Measurements from ENCODE around the gene NAP1L1. TPM values are rescaled to one million over a fixed set of nuclear protein-coding genes. Genes with fewer than 3 reads are reported as not detected.

NAP1L1 gene
- total RNA-seq, 2 experiments from 2014 or later = 478 to 488 TPM

GRCh38 chr12:76108356-76108755 lies 23.9 kb upstream of the NAP1L1 start:
- Mint-ChIP-seq H3K9me3 (ENCODE audit: insufficient read depth) (no peaks in the 10 kb centered on the region), H3K27me3 (ENCODE audit: low read depth) (peaks cover 6% of the 10 kb centered on the region), H3K27ac (no peak overlapping the region), H3K4me1 (ENCODE audit: low read depth) (no peaks in the 10 kb centered on the region), H3K36me3 (ENCODE audit: low read depth) (no peaks in the 10 kb centered on the region), H3K4me3 (no peak overlapping the region)
- no peak for DNase-seq
- ChIA-PET POLR2A (interaction anchor here (0.6 kb wide), 1 partner anchor 239 kb away, joined by 3 read pairs; no protein-coding TSS in a partner anchor), CTCF (no interaction called here)
- ATAC-seq = no peak

DNA sequence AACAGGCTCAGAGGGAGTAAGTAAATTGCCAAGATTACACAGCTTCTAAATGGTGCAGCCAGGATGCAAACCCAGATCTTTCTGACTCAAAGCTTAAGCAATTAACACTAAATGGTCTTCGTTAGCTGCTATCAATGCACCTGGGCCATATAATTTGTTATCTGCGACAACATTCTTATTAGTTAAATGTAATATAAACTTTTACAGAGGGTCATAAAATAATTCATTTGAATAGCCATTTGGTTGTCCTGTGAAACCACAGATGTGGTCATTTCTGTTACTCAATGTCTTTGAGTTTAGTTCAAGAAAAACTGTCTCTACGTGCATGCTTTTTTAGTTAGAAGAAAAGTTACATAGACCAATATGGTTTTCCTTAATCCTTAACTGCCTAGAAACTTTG lies 22.1 kb upstream of the NAP1L1 start:
- Mint-ChIP-seq H3K27me3 (ENCODE audit: low read depth) (peaks cover 8% of the 10 kb centered on the region), H3K9me3 (ENCODE audit: insufficient read depth) (no peaks in the 10 kb centered on the region), H3K27ac (no peak overlapping the region), H3K4me3 (no peak overlapping the region), H3K4me1 (ENCODE audit: low read depth) (no peaks in the 10 kb centered on the region), H3K36me3 (ENCODE audit: low read depth) (no peaks in the 10 kb centered on the region)
- POLR2A ChIA-PET = no interaction called here
- CTCF ChIA-PET = no interaction called here
- ATAC-seq (no peak), DNase-seq (no peak)

DNA sequence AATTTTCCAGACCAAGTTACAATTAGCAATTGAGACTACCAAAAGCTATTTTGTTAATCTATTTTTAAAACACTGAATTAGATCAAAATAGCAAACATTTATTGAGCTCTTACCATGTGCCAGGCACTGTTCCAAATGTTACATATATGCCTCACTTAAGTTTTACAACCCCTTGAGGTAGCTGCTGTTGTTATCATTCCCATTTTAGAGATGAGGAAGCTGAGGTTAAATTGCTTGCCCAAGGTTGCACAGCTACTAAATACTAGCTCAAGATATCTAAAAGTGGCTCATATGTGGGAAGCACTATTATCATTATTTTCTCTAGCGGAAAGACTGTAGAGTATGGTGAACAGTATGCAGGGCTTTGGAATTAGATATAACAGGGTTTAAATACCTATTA lies 19.5 kb upstream of the NAP1L1 start:
- H3K27me3 Mint-ChIP-seq (ENCODE audit: low read depth) = peaks cover 6% of the 10 kb centered on the region
- no peaks in the 10 kb centered on the region for H3K36me3 Mint-ChIP-seq (ENCODE audit: low read depth)
- POLR2A ChIA-PET = no interaction called here
- H3K9me3 Mint-ChIP-seq (ENCODE audit: insufficient read depth) = no peaks in the 10 kb centered on the region
- no peak overlapping the region for H3K27ac Mint-ChIP-seq
- no peaks in the 10 kb centered on the region for H3K4me1 Mint-ChIP-seq (ENCODE audit: low read depth)
- no peak overlapping the region for H3K4me3 Mint-ChIP-seq
- CTCF ChIA-PET = no interaction called here
- DNase-seq (no peak), ATAC-seq (no peak)

- H3K4me3 Mint-ChIP-seq = no peak overlapping the region
- no peak for ATAC-seq
- no peak overlapping the region for H3K27ac Mint-ChIP-seq
- no peaks in the 10 kb centered on the region for H3K36me3 Mint-ChIP-seq (ENCODE audit: low read depth)
- ChIA-PET POLR2A (no interaction called here), CTCF (no interaction called here)
- H3K9me3 Mint-ChIP-seq (ENCODE audit: insufficient read depth) = no peaks in the 10 kb centered on the region
- peaks cover 6% of the 10 kb centered on the region for H3K27me3 Mint-ChIP-seq (ENCODE audit: low read depth)
- no peak for DNase-seq
- no peaks in the 10 kb centered on the region for H3K4me1 Mint-ChIP-seq (ENCODE audit: low read depth)
Measured at GRCh38 chr12:76101739-76102385, 17.4 kb upstream of the NAP1L1 start.

DNA sequence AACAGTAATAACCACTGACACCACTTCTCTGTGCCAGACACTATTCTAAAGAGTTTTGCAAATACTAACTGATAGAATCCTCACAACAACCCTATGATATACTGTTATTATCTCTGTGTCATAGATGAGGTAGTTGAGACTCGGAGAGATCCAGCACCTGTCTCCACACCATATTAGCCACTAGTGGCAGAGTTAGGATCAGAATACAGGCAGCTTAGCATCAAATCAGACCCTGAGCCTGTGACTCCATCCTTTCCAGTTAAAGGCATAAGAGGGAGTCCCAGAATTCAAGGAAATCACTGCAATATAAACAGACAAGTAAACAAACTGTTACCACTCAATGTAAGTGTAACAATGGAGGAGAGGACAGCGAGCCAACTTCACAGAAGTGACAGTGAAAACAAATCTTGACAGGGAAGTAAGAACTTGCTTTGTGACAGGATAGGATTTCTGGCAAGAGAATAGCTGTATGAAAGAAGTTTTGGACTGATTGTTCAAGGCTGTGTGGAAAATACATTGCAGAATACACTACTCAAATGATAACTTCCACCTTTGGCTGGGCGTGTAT lies 11.7 kb upstream of the NAP1L1 start:
- ChIA-PET CTCF (interaction anchor here (1.0 kb wide), 1 partner anchor 11 kb away, joined by 3 read pairs; no protein-coding TSS in a partner anchor), POLR2A (no interaction called here)
- Mint-ChIP-seq H3K36me3 (ENCODE audit: low read depth) (no peaks in the 10 kb centered on the region), H3K27ac (no peak overlapping the region), H3K9me3 (ENCODE audit: insufficient read depth) (no peaks in the 10 kb centered on the region), H3K27me3 (ENCODE audit: low read depth) (no peaks in the 10 kb centered on the region), H3K4me3 (no peak overlapping the region), H3K4me1 (ENCODE audit: low read depth) (no peaks in the 10 kb centered on the region)
- ATAC-seq (no peak), DNase-seq (no peak)

- H3K27me3 Mint-ChIP-seq (ENCODE audit: low read depth) = no peaks in the 10 kb centered on the region
- no peaks in the 10 kb centered on the region for H3K36me3 Mint-ChIP-seq (ENCODE audit: low read depth)
- no peak overlapping the region for H3K27ac Mint-ChIP-seq
- H3K4me3 Mint-ChIP-seq = no peak overlapping the region
- no peaks in the 10 kb centered on the region for H3K9me3 Mint-ChIP-seq (ENCODE audit: insufficient read depth)
- H3K4me1 Mint-ChIP-seq (ENCODE audit: low read depth) = no peaks in the 10 kb centered on the region
- no peak for ATAC-seq
- DNase-seq = no peak
- ChIA-PET CTCF (no interaction called here), POLR2A (no interaction called here)
Measured at GRCh38 chr12:76094754-76095153, 10.3 kb upstream of the NAP1L1 start.

DNA sequence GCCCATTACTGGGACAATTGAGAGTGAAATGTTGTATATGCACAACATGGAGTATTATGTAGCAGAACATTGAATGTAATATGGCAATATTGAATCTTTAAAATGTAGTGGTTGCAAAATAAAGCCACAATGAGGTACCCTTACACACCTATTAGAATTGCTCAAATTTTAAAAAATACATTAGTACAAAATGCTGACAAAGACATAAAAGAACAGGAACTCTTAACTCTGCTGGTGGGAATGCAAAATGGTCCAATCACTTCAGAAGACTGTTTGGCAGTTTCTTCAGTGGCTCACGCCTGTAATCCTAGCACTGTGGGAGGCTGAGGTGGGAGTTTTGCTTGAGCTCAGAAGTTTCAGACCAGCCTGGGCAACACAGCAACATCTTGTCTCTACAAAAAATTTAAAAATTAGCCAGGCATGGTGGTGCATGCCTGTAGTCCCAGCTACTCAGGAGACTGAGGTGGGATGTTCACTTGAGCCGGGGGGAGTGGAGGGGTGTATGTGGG lies 6.8 kb upstream of the NAP1L1 start:
- Mint-ChIP-seq H3K4me3 (no peak overlapping the region), H3K27ac (no peak overlapping the region), H3K9me3 (ENCODE audit: insufficient read depth) (no peaks in the 10 kb centered on the region), H3K4me1 (ENCODE audit: low read depth) (peaks cover 6% of the 10 kb centered on the region), H3K36me3 (ENCODE audit: low read depth) (no peaks in the 10 kb centered on the region), H3K27me3 (ENCODE audit: low read depth) (no peaks in the 10 kb centered on the region)
- no peak for ATAC-seq
- ChIA-PET CTCF (no interaction called here), POLR2A (no interaction called here)
- no peak for DNase-seq

DNA sequence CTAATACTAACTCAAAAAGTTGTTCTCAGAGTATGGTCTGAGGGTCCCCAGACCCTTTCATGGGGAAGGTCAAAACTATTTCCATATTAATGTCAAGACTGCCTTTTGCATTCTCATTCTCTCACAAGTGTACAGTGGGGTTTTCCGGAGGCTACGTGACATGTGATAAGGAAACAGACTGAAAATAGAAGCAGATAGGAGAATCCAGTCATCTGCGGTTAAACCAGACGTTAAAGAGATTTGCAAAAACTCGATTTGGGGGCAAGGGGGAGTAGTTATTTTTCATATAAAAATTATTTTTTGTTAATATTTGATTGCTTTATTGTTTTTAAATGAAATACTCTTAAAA lies 1.0 kb upstream of the NAP1L1 start:
- Mint-ChIP-seq H3K4me3 (peak overlapping the region; percentile 93), H3K27me3 (ENCODE audit: low read depth) (no peaks in the 10 kb centered on the region), H3K4me1 (ENCODE audit: low read depth) (peaks cover 40% of the 10 kb centered on the region), H3K27ac (peak overlapping the region; percentile 99), H3K9me3 (ENCODE audit: insufficient read depth) (no peaks in the 10 kb centered on the region), H3K36me3 (ENCODE audit: low read depth) (peaks cover 18% of the 10 kb centered on the region)
- DNase-seq = peak; percentile 51
- CTCF ChIA-PET = interaction anchor here (0.7 to 2.3 kb wide), 3 partner anchors 10 to 370 kb away, joined by 3 to 5 read pairs (median 5); partner anchors contain the start of gene BBS10
- POLR2A ChIA-PET = no interaction called here
- no peak for ATAC-seq

GRCh38 chr12:76084863-76085519 lies 506 bp upstream of the NAP1L1 start:
- Mint-ChIP-seq H3K27me3 (ENCODE audit: low read depth) (no peaks in the 10 kb centered on the region), H3K4me3 (peak overlapping the region; percentile 93), H3K9me3 (ENCODE audit: insufficient read depth) (no peaks in the 10 kb centered on the region), H3K27ac (peak overlapping the region; percentile 99), H3K4me1 (ENCODE audit: low read depth) (peaks cover 43% of the 10 kb centered on the region), H3K36me3 (ENCODE audit: low read depth) (peaks cover 21% of the 10 kb centered on the region)
- ATAC-seq (peak; percentile 59), DNase-seq (peak; percentile 79)
- POLR2A ChIA-PET = interaction anchor here (1.0 to 2.3 kb wide), 5 partner anchors 17 to 474 kb away, joined by 3 to 7 read pairs (median 4); partner anchors contain the start of genes BBS10, OSBPL8 and PHLDA1
- CTCF ChIA-PET = interaction anchor here (0.7 to 2.3 kb wide), 3 partner anchors 11 to 371 kb away, joined by 3 to 5 read pairs (median 5); partner anchors contain the start of gene BBS10

- CTCF ChIA-PET = interaction anchor here (0.5 to 2.3 kb wide), 5 partner anchors 11 to 372 kb away, joined by 3 to 5 read pairs (median 4); partner anchors contain the start of gene BBS10
- Mint-ChIP-seq H3K4me1 (ENCODE audit: low read depth) (peaks cover 55% of the 10 kb centered on the region), H3K27ac (peak overlapping the region; percentile 99), H3K36me3 (ENCODE audit: low read depth) (peaks cover 35% of the 10 kb centered on the region), H3K27me3 (ENCODE audit: low read depth) (no peaks in the 10 kb centered on the region), H3K4me3 (peak overlapping the region; percentile 93), H3K9me3 (ENCODE audit: insufficient read depth) (no peaks in the 10 kb centered on the region)
- ATAC-seq (no peak), DNase-seq (no peak)
- POLR2A ChIA-PET = interaction anchor here (0.7 to 2.3 kb wide), 11 partner anchors 9 to 572 kb away, joined by 3 to 7 read pairs (median 4); partner anchors contain the start of genes BBS10, KRR1, OSBPL8 and PHLDA1
Measured at GRCh38 chr12:76083246-76083903, 1.1 kb downstream of the NAP1L1 start.

DNA sequence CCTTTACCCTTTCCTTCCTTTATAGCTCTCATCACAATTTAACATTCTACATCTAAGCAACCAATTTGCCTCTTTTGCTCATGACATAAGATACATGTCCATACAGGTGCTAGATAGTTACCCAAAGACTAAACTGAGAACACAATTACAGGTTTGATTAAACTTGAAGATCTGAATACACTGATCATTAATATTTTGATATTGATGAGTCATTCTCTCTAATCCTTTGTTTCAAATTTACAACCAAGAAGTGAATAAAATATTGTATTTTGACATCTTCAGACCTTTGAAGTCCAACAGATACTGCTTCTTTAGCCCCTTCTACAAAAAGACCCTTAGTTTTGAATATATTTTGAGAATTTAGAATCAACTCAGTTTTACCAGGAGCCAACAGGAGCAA lies 2.6 kb downstream of the NAP1L1 start:
- Mint-ChIP-seq H3K27me3 (ENCODE audit: low read depth) (no peaks in the 10 kb centered on the region), H3K36me3 (ENCODE audit: low read depth) (peaks cover 43% of the 10 kb centered on the region), H3K4me1 (ENCODE audit: low read depth) (peaks cover 63% of the 10 kb centered on the region), H3K4me3 (peak overlapping the region; percentile 1), H3K9me3 (ENCODE audit: insufficient read depth) (no peaks in the 10 kb centered on the region), H3K27ac (no peak overlapping the region)
- CTCF ChIA-PET = interaction anchor here (1.0 to 1.4 kb wide), 7 partner anchors 8 to 505 kb away, joined by 3 to 6 read pairs (median 4); partner anchors contain the start of gene BBS10
- POLR2A ChIA-PET = no interaction called here
- ATAC-seq (no peak), DNase-seq (no peak)
